ENCODE data around the gene EIF5A2.

EIF5A2 gene

DNA sequence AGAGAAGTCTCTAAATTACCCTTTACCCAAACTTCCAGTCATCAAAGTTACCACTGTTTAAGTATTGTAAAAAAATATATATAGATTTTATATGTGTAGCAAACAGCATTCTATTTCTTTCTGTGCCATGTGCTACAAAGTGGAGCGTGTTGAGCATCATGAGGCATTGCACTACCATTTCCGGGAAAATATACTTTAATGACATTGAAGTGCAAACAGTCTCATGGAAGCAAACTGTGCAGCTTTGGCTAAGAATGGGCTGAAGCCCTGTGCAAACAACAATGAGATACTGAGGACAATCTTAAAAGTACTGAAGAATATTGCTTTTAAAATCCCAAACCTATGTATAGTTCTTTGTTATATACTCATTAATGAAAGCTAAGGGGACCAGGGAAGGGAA, 31.9 kb downstream of the EIF5A2 start:
- no peak for TF ChIP-seq EZH2phosphoT487 (IDR thresholded peaks at IDR 0.05; ENCODE audit: low read depth)
- TF ChIP-seq, protein P1, sequence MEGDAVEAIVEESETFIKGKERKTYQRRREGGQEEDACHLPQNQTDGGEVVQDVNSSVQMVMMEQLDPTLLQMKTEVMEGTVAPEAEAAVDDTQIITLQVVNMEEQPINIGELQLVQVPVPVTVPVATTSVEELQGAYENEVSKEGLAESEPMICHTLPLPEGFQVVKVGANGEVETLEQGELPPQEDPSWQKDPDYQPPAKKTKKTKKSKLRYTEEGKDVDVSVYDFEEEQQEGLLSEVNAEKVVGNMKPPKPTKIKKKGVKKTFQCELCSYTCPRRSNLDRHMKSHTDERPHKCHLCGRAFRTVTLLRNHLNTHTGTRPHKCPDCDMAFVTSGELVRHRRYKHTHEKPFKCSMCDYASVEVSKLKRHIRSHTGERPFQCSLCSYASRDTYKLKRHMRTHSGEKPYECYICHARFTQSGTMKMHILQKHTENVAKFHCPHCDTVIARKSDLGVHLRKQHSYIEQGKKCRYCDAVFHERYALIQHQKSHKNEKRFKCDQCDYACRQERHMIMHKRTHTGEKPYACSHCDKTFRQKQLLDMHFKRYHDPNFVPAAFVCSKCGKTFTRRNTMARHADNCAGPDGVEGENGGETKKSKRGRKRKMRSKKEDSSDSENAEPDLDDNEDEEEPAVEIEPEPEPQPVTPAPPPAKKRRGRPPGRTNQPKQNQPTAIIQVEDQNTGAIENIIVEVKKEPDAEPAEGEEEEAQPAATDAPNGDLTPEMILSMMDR (IDR thresholded peaks at IDR 0.05; ENCODE audit: low read depth, low read length) = no peak
- no peaks in the 10 kb centered on the region for H3K36me3 ChIP-seq (replicated peaks; ENCODE audit: low read depth, low read length)
- no peaks in the 10 kb centered on the region for H3K79me2 ChIP-seq (ENCODE audit: low read length)
- no peaks in the 10 kb centered on the region; the same call in 1 of the 2 replicates for H3K4me1 ChIP-seq (ENCODE audit: low read length)
- H3K27ac ChIP-seq (ENCODE audit: low read length) = no peak overlapping the region
- H3K27me3 ChIP-seq (ENCODE audit: low read depth, low read length) = no peaks in the 10 kb centered on the region
- no peaks in the 10 kb centered on the region for H3K9me3 ChIP-seq (ENCODE audit: insufficient read depth, low read length)
- H3K9ac ChIP-seq (ENCODE audit: low read length) = no peak overlapping the region
- H3K4me3 ChIP-seq (ENCODE audit: low read length) = no peak overlapping the region
- no peaks in the 10 kb centered on the region for H4K20me1 ChIP-seq (ENCODE audit: insufficient read depth, low read length)
- H3K4me2 ChIP-seq (ENCODE audit: low read length) = no peak overlapping the region
- no peak overlapping the region for H2AFZ ChIP-seq (ENCODE audit: low read depth, low read length)

DNA sequence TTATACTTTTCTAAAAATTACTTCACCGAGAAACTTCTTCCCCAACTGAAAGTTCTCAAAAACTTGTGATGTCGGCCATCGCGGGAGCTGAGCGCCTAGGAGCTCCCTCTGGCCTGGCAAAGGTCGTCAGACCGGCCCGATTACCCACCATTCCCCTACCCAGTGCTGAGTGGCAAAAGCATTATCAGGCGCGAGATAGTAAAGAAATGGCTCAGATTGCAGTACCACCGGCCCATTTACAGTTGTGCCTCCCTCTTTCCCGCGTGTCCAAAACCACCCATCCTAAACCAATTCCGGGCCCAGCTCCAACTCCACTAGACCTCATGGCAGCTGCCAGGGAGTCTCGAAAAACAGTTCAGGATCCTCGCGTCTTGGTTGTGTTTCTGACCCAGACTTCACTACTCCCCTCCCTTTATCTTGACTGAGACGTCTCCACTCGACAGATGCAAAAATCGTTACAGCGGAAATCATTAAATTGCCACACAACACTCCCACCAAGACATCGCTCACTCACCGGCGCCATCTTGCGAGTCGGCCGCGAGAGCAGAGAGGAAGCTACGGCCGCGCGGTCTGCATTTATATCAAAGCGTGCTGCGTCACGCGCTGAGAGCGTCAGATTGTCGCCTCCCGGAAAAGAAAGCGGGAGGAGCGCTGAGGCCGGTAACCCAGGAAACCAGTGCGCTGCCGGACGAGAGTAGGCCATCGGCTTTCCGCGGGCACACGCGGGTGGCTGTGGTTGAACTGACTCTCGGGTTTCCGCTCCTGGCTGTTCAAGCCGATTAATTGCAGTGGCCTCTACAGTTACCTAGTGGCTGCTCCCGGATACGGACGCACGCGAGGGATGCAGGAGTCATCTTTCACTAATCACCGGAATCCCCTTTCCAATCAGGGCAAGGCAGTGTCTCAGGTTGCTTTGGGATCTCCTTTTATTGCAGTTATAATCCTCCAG, 38.5 kb downstream of the EIF5A2 start, which contains the start of gene RPL22L1:
RPL22L1 (minus strand) TSS at position 551 of the 949 bp plus-strand sequence; CDS start at position 523, 28 bp downstream.
- peak within 1 kb of the TSS; percentile 95 for H3K9ac ChIP-seq (ENCODE audit: low read length)
- H3K9me3 ChIP-seq (ENCODE audit: insufficient read depth, low read length) = no peaks in the 10 kb centered on the region
- peaks cover 28% of the 10 kb centered on the region for H4K20me1 ChIP-seq (ENCODE audit: insufficient read depth, low read length)
- H2AFZ ChIP-seq (ENCODE audit: low read depth, low read length) = peak within 1 kb of the TSS; percentile 82
- H3K4me3 ChIP-seq (ENCODE audit: low read length) = peak within 1 kb of the TSS; percentile 88
- peak within 1 kb of the TSS; percentile 73 for H3K4me2 ChIP-seq (ENCODE audit: low read length)
- H3K4me1 ChIP-seq (ENCODE audit: low read length) = peaks cover 25% of the 10 kb centered on the region
- H3K79me2 ChIP-seq (ENCODE audit: low read length) = peaks cover 36% of the 10 kb centered on the region
- TF ChIP-seq EZH2phosphoT487 (IDR thresholded peaks at IDR 0.05; ENCODE audit: low read depth) = no peak
- TF ChIP-seq, protein P1 (IDR thresholded peaks at IDR 0.05; ENCODE audit: low read depth, low read length) = peak; percentile 12; the same call in 1 of the 2 replicates
- peaks cover 42% of the 10 kb centered on the region for H3K36me3 ChIP-seq (replicated peaks; ENCODE audit: low read depth, low read length)
- peak within 1 kb of the TSS; percentile 75 for H3K27ac ChIP-seq (ENCODE audit: low read length)
- no peaks in the 10 kb centered on the region for H3K27me3 ChIP-seq (ENCODE audit: low read depth, low read length)

DNA sequence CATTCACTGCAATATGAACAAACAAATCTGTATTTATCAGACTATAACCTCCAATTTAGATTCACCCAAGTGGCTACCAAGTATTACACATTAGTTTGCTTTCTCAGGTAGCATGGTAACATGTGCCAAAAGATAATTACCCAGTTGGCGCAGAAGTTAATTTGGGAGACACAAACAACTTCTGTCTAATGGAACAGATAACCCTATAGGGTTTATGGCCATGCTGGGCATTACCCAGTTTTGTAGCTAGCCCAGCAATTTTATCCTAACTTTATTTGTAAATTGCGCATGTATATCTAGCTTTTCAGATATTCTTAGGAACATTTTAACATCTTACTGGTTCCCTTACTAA, 39.2 kb downstream of the EIF5A2 start:
- Histone ChIP-seq H2AFZ (ENCODE audit: low read depth, low read length) (no peak overlapping the region), H3K9me3 (ENCODE audit: insufficient read depth, low read length) (no peaks in the 10 kb centered on the region), H3K4me1 (ENCODE audit: low read length) (peaks cover 25% of the 10 kb centered on the region), H3K4me3 (ENCODE audit: low read length) (peak overlapping the region; percentile 88), H3K4me2 (ENCODE audit: low read length) (peak overlapping the region; percentile 58), H3K27me3 (ENCODE audit: low read depth, low read length) (no peaks in the 10 kb centered on the region), H3K27ac (ENCODE audit: low read length) (peak overlapping the region; percentile 75), H3K36me3 (replicated peaks; ENCODE audit: low read depth, low read length) (peaks cover 46% of the 10 kb centered on the region), H3K9ac (ENCODE audit: low read length) (peak overlapping the region; percentile 95), H3K79me2 (ENCODE audit: low read length) (peaks cover 36% of the 10 kb centered on the region), H4K20me1 (ENCODE audit: insufficient read depth, low read length) (peaks cover 28% of the 10 kb centered on the region)
- TF ChIP-seq, protein P1 (IDR thresholded peaks at IDR 0.05; ENCODE audit: low read depth, low read length) = no peak
- TF ChIP-seq EZH2phosphoT487 (IDR thresholded peaks at IDR 0.05; ENCODE audit: low read depth) = no peak

DNA sequence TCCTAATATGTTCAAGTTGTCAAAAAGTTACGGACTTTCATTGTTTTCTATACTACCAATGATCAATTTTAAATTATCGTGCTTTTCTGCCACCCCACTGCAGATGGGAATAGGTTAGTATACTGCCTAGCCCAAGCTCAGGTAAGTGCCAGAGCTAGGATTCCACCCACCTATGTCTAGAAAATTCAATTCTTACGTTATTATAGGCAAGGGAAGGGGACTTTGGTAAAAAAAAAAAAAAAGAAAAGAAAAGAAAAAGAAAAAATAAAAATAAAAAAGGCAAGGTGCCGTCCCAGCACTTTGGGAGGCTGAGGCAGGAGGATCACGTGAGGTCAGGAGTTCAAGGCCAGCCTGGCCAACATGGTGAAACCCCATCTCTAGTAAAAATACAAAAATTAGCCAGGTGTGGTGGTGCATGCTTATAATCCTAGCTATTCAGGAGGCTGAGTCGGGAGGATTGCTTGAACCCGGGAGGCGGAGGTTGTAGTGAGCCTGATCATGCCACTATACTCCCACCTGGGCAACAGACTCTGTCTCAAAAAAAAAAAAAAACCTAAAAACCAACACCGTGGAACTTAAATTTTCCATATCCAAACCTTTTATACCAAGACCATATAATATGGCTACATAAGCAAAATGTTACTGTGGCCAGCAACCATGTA, 39.7 kb downstream of the EIF5A2 start:
- no peaks in the 10 kb centered on the region for H3K27me3 ChIP-seq (ENCODE audit: low read depth, low read length)
- H3K36me3 ChIP-seq (replicated peaks; ENCODE audit: low read depth, low read length) = peaks cover 46% of the 10 kb centered on the region
- TF ChIP-seq EZH2phosphoT487 (IDR thresholded peaks at IDR 0.05; ENCODE audit: low read depth) = no peak
- TF ChIP-seq, protein P1 (IDR thresholded peaks at IDR 0.05; ENCODE audit: low read depth, low read length) = no peak
- H3K27ac ChIP-seq (ENCODE audit: low read length) = peak overlapping the region; percentile 75
- no peak overlapping the region for H2AFZ ChIP-seq (ENCODE audit: low read depth, low read length)
- H3K79me2 ChIP-seq (ENCODE audit: low read length) = peaks cover 36% of the 10 kb centered on the region
- H3K4me1 ChIP-seq (ENCODE audit: low read length) = peaks cover 25% of the 10 kb centered on the region
- peaks cover 28% of the 10 kb centered on the region for H4K20me1 ChIP-seq (ENCODE audit: insufficient read depth, low read length)
- H3K4me3 ChIP-seq (ENCODE audit: low read length) = peak overlapping the region; percentile 88
- peak overlapping the region; percentile 95 for H3K9ac ChIP-seq (ENCODE audit: low read length)
- H3K4me2 ChIP-seq (ENCODE audit: low read length) = peak overlapping the region; percentile 58
- no peaks in the 10 kb centered on the region for H3K9me3 ChIP-seq (ENCODE audit: insufficient read depth, low read length)

Data from OCI-LY3 (cell line).